Gastrocnemius medialis (tissue), 4 donors: ENCODE measurements around the gene MST1R.

ENCODE experiments used
- CTCF ChIP-seq, 5 experiments: fragments of 450-650 bp in 3 of 5; fragments of 200-600 bp in 2 of 5; sonication (generic) in 2 of 5; IDR thresholded peaks in 4 of 5; conservative IDR thresholded peaks in 1 of 5; 1 replicate in 4 of 5; 2 replicates in 1 of 5; pipeline ENCODE4 v1.5.1; 2016 to 2019; ENCODE audit warnings: antibody characterized with exemption in 5 of 5, mild to moderate bottlenecking in 3 of 5, moderate library complexity in 3 of 5
- POLR2A ChIP-seq, 2 donors: fragments of 450-650 bp; IDR thresholded peaks; one replicate each; pipeline ENCODE4 v1.6.1; 2017; ENCODE audit warnings: antibody characterized with exemption in 2 of 2, mild to moderate bottlenecking in 2 of 2, moderate library complexity in 2 of 2

- no peak for TF ChIP-seq CTCF (IDR thresholded peaks at IDR 0.05 in 4 of 5, conservative IDR thresholded peaks at IDR 0.05 in 1 of 5)
- no peak for TF ChIP-seq POLR2A (IDR thresholded peaks at IDR 0.05)
These were observed 9.2 kb upstream of the MST1R start for GRCh38 chr3:49912881-49913281.
